Activated effector memory CD4-positive, alpha-beta T cell treated with anti-CD3 and anti-CD28 coated beads, Interleukin-2, amount 50 U/mL, for 16 hours (primary cell): ENCODE results near the gene DENND4C.
"Not testable (repeated sequence)": the region's sequence is repeated elsewhere in the genome, so short reads cannot be mapped to it uniquely, and the experiment has no call there.

Experiments used
- DNase-seq: peaks from one replicate; pipeline ENCODE4 v3.0.0-alpha.2; 2020

The DENND4C gene

DNA sequence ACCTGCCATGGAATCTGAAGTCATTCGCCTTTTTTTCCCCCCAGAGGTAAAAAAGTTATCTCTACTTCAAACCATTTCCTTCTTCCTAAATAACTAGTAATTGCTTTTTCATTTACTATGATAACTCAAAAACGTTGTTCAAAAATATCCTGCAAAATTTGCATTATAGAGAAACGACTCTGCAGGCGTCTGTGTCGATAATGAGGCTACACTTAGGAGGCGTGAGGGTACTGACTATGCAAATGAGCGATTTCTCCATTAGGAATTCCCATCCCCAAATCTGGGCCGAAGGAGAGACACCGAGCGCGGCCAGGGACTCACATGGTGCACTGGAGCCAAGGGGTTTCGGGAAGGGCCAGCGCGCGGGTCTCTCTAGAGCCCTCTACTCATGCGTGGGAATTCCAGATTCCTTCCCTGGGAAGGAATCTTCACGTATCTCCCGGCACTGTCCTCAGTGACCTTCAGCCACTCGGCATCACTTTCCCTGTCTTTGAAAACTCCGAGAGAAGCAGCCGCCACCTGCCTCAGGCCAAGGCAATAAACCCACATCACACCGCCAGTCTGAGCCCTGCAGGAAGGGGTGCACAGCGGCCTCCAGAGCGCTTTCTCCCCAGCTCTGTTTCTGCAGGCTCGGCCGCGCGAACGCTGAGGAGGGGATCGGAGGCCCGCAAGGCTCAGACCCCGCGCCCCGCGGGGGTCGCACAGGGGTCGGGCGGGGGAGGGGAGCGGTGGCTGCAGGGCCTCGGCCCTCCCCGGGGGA is 718 bp upstream of the DENND4C start:
- DNase-seq, result no peak

DNA sequence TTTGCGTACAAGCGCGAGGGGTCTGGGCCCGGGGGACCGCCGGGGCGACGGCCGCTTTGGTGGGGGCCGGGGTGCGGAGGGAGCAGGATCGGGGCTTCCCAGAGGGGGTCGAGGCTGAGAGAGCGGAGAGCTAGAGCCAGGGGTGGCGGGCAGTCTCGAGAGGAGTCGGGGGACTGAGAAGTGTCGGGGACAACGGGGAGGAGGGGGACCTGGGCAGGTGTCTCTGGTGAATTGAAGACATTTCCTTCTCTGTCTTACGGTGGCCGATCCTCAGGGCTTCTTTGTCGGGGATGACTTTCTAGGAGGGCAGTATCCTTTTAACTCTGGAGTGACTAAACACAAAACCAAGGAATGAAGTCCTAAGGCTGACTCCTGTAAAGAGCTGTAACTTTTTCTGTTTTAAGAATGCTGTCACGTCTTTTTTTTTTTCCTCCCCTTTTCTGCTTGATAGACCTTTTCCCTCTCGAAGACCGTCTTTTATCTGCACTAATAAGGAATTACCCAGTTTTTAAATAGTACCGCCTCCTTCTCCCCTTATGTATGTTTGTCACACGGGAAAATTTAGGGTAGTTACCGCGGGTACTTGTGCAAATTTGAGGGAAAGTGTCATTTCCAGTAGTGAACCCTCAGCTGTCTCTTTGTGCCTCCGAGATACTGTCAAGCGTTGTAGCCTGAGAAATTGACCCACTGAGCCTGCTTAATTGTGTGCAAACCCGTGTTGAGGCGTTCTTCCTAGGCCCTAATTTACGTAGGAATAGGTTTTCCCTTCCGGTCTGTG is 822 bp downstream of the DENND4C start:
- DNase-seq, result no peak

DNA sequence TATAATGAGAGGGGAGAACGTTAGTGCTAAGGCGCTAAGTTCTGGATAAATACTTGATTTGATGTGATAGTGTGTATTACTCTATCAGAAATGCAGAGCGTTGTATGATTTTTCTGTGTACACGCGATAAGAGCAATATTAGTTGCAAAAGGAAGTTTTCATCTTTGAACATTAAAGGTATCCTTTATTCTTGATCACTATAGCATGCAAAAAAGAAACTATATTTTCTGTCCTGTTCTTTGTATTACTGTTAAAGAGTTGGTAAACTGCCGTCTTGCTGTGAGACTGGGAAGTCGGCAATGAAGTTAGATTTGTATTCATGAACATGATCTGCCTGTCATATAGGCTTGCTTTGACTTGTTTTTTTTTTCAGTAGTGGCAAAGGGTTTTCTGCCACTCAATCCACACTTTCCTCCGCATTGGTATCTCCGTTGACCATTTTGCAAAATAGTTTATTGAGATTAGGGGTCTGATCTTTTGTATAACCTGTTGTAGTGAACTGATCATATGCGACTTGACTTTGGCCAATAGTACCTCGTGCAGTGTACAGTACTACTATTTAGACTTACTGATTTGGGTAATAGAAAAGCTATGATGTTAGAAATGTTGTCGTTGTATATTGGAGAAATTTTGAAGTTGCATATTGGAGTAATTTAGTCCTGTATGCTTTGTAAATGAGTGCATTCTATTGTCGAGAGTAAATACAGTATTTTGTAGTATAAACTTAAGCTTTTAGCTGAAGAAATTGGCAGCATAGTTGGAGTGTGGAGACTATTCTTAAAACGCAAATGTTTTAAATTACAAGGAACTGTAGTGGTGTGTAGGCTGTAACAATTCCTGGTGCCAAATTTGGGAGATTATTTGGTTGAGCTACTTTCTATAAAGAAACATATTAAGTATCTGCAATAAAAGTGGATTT is 1.7 kb downstream of the DENND4C start:
- no peak for DNase-seq

DNA sequence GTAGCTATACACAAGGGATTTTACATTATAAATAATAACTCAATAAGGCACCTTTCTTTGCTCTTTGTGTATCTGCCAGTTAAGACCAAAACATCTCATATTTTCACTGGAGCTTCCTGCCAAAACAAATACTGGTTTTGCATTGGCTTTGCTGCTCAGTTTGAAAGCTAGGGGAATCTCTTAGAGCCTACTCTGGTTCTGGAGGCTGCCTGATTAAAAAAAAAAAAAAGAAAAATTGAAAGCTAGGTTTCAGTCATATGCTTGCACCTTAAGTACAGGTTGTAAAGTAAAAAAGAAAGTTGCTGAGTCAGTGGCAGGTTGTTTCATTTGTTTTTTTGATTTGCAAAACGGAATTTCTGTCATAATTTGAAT is 2.3 kb downstream of the DENND4C start:
- no peak for DNase-seq

DNA sequence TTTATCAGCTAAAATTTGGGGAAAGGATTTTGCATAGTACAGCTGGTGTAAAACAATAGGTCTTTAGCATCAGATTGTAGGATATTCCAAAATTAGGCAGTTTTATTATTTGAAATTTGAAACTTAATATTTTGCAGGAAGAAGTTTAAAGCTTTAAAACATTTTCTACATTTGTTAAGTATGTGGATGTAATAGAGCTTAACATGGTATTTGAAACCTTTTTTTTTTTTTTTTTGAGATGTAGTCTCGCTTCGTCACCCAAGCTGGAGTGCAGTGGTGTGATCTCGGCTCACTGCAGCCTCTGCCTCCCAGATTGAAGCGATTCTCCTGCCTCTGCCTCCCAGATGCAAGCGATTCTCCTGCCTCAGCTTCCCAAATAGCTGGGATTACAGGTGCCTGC is 2.9 kb downstream of the DENND4C start:
- no peak for DNase-seq

DNA sequence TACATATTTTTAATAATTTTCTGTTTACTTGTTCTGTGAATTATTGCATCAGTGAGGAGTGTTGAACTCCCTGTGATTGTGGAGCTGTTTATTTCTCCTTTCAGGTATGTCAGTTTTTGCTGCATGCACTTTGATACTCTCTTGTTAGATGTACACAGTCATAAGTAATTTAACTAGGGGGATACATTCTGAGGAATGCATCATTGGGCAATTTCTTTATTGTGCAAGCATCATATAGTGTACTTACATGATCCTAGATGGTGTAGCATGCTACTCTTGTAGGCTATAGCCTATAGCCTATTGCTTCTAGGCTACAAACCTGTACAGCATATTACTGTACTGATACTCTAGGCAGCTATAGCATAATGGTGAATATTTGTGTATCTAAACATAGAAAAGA is 9.5 kb downstream of the DENND4C start:
- DNase-seq, result no peak

DNA sequence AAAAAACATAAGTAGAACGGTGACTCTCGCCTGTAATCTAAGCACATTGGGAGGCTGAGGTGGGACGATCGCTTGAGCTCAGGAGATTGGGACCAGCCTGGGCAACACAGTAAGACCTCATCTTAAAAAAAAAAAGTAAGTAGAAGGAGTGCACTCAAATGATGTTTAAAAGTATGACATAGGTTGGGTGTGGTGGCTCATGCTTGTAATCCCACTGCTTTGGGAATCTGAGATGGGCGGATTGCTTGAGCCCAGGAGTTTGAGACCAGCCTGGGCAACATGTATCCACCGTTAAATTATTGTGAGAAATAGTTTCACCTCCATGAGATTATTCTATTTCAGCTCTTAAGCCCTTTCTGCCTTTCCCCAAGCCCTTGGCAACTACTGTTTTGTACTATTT is 11.2 kb downstream of the DENND4C start:
- no peak for DNase-seq

DNA sequence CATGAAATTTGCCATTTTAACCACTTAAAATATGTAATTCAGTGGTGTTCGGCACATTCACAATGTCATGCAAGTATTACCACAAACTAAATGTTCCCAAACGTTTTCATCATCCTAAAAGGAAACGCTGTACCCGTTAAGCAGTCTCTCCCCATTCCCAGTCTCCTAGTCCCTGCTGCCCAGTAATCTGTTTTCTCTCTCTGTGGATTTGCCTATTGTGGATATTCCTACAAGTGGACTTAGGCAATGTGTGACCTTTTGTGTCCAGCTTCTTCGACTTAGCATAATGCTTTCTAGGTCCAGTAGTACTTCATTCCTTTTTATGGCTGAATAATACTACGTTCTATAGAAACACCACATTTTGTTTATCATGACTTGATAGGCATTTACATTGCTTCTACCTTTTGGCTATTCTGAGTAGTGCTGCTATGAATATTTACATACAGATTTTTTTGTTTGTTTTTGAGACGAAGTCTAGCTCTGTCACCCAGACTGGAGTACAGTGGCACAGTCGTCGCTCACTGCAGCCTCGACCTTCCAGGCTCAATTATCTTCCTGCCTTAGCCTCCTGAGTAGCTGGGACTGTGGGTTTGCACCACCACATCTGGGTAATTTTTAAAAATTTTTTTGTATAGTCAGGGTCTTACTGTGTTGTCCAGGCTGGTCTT is 13.0 kb downstream of the DENND4C start:
- DNase-seq, result no peak

DNA sequence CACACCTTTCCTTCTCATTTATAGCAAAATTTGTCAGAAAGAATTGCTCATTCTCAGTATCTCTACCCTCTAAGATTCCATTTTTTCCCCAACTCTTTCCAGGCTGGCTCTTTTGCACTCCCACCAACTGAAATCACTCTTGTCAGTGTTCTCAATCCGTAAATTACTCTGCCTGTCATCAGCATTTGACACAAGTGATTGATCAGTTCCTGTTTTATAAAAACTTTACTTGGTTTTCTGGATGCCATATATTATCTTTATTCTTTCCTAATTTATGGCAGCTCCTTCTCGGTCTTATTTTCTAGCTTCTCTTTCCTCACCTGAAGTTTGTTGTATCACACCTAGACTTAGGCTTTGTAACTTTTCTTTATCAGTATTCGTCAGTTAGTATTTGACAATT is 16.4 kb downstream of the DENND4C start:
- DNase-seq, result no peak

DNA sequence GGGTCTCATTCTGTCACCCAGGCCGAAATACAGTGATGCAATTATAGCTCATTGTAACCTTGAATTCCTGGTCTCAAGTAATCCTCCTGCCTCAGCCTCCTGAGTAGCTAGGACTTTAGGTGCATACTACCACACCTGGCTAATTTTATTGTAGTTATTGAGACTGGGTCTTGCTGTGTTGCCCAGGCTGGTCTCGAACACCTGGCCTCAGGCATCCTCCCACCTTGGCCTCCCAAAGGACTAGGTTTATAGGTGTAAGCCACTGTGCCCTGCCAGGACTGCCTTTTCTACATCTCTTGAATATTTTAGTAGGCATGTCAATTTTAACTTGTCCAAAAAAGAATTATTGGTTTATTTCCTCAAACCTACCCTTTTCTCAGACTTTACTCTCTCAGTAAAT is 16.9 kb downstream of the DENND4C start:
- no peak for DNase-seq

DNA sequence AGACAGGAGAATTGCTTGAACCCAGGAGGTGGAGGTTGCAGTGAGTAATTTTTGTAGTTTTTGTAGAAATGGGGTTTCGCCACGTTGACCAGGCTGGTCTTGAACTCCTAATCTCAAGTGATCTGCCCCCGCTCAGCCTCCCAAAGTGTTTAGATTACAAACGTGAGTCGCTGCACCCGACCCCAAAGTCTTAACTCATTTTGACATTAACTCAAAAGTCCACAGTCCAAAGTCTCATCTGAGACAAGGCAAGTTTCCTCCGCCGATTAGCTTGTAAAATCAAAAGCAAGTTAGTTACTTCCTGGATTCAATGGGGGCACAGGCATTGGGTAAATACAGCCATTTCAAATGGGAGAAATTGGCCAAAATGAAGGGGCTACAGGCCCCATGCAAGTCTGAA is 19.9 kb downstream of the DENND4C start:
- DNase-seq, result not testable (repeated sequence)

DNA sequence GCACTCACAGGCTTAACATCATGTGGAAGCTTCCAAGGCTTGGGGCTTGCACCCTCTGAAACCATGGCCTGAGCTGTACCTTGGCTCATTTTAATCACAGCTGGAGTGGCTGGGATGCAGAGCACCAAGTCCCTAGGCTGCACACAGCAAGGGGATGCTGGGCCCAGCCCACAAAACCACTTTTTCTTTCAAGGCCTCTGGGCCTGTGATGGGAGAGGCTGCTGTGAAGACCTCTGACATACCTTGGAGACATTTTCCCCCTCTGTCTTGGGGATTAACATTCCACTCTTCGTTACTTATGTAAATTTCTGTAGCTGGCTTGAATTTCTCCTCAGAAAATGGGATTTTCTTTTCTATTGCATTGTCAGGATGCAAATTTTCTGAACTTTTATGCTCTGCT is 20.7 kb downstream of the DENND4C start:
- not testable (repeated sequence) for DNase-seq

DNA sequence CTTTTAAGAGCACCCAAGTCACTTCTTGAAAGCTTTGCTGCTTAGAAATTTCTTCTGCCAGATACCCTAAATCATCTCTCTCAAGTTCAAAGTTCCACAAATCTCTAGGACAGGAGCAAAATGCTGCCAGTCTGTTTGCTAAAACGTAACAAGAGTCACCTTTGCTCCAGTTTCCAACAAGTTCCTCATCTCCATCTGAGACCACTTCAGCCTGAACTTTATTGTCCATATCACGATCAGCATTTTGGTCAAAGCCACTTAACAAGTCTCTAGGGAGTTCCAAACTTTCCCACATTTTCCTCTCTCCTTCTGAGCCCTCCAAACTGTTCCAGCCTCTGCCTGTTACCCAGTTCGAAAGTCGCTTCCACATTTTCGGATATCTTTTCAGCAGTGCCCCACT is 21.1 kb downstream of the DENND4C start:
- DNase-seq, result not testable (repeated sequence)

DNA sequence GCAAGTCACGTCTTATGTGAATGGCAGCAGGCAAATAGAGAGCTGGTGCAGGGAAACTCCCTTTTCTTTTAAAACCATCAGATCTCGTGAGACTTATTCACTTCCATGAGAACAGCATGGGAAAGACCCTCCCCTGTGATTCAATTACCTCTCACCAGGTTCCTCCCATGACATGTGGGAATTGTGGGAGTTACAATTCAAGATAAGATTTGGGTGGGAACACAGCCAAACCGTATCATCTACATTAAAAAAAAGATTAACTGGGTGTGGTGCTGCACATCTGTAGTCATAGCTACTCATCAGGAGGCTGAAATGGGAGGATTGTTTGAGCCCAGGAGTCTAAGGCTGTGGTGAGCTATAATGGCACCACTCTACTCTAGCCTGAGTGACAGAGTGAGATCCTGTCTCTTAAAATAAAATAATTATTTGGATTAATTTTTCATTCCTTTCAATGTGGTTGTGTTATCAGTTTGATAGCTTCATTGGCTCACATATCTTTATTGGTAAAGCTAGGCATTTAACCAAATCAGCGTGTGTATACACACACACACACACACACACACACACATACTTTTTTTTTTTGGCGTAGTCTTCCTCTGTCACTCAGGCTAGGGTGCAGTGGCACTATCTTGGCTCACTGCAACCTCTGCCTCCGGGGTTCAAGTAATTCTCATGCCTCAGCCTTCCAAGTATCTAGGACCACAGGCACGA is 21.8 kb downstream of the DENND4C start:
- no peak for DNase-seq

DNA sequence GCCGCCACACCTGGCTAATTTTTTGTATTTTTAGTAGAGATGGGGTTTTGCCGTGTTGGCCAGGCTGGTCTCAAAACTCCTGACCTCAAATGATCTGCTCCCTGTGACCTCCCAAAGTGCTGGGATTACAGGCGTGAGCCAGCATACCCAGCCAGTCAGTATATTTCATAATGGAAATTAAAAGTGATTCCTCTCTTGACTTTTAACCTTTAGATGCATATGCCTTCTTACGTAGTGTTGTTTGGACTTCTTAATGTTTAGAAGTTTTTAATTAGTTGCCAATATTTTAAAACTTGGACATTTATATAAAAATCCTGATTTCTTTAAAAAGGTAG is 22.4 kb downstream of the DENND4C start:
- no peak for DNase-seq

DNA sequence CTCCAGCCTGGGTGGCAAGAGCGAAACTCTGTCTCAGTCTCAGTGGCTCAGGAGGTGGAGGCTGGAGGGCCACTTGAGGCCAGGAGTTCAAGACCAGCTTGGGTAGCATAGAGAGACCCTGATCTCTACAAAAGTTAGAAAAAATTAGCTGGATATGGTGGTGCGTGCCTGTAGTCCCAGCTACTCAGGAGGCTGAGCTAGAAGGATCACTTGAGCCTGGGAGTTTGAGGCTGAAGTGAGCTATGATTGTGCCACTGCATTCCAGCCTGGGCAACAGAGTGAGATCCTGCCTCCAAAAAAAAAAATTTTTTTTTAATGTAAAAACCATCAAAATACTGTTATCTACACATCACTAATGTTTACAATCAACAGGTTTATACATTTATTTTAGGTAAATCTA is 24.6 kb downstream of the DENND4C start:
- DNase-seq, result no peak

DNA sequence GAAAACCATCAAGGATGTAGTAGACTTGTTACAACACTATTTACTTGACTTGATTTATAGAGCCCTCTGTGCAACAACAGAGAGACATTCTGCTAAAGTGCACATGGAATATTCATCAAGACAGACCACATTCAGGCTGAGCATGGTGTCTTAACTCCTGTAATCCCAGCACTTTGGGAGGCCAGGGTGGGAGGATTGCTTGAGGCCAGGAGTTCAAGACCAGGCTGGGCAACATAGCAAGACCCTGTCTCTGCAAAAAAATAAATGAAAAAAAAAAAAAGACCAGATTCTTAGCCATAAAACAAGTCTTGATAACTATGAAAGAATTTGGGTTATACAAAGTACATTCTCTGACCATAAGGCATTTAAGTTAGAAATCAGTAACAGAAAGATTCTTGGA is 25.3 kb downstream of the DENND4C start:
- no peak for DNase-seq

DNA sequence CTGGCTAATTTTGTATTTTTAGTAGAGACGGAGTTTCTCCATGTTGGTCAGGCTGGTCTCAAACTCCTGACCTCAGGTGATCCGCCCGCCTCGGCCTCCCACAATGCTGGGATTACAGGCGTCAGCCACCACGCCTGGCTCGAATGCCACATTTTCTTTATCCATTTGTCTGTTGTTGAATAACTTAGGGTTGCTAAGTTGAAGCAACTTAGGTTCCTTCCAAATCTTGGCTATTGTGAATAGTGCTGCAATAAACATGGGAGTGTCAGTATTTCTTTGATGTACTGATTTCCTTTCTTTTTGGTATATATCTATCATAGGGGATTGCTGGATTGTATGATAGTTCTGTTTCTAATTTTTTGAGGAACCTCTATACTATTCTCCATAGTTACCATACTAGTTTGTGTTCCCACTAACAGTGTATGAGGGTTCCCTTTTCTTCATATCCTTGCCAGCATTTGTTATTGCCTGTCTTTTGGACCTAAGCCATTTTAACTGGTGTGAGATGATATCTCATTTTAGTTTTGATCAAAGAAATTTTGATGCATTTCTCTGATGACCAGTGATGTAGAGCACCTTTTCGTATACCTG is 29.3 kb downstream of the DENND4C start:
- not testable (repeated sequence) for DNase-seq

DNA sequence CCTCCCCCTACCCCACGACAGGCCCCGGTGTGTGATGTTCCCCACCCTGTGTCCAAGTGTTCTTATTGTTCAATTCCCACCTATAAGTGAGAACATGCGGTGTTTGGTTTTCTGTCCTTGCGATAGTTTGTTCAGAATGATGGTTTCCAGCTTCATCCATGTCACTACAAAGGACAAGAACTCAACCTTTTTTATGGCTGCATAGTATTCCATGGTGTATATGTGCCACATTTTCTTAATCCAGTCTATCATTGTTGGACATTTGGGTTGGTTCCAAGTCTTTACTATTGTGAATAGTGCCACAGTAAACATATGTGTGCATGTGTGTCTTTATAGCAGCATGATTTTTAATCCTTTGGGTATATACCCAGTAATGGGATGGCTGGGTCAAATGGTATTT is 35.1 kb downstream of the DENND4C start:
- not testable (repeated sequence) for DNase-seq

DNA sequence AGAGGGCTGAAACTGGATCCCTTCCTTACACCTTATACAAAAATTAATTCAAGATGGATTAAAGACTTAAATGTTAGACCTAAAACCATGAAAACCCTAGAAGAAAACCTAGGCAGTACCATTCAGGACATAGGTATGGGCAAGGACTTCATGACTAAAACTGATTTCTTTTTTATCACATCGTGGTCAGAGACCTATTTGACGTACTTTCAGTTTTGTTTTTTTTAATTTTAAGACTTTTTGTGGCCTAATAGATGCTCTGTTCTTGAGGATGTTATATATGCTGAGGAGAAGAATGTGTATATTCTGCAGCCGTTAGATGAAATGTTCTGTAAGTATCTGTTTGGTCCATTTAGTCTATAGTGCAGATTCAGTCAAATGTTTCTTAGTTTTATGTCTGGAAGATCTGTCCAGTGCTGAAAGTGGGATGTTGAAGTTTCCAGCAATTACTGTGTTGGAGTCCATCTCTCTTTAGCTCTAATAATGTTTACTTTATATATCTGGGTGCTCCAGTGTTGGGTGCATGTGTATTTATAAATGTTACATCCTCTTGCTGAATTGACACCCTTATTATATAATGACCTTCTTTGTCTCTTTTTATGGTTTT is 36.4 kb downstream of the DENND4C start:
- DNase-seq, result not testable (repeated sequence)

DNA sequence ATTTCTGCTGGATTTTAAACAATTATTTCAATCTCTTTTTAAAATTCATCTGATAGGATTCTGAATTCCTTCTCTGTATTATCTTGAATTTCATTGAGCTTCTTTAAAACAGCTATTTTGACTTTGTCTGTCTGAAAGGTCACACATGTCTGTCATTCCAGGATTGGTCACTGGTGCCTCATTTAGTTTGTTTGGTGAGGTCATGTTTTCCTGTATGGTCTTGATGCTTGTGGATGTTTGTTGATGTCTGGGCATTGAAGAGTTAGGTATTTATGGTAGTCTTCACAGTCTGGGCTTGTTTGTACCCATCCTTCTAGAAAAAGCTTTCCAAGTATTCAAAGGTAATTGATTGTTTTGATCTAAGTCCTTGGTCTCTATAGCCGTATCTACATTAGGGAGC is 39.1 kb downstream of the DENND4C start:
- DNase-seq, result no peak
